NB4 (cell line): ENCODE data around the gene CTDSP2.

Experiments used
- DNase-seq: peaks from one replicate; pipeline ENCODE4 v3.0.0; 2010; ENCODE audit warnings: low read depth
- H3K4me3 ChIP-seq: one replicate; pipeline ENCODE4 v1.5.1; 2011; ENCODE audit warnings: mild to moderate bottlenecking, low read depth, low read length, moderate library complexity
- MYC ChIP-seq: IDR thresholded peaks from 2 replicates; pipeline ENCODE4 v1.6.1; 2011; ENCODE audit warnings: low read depth, low read length
- POLR2A ChIP-seq: IDR thresholded peaks from 2 replicates; pipeline ENCODE4 v1.6.1; 2011; ENCODE audit warnings: mild to moderate bottlenecking; ENCODE audit not compliant: insufficient read length; ENCODE audit errors: extremely low read depth
- TF ChIP-seq, protein P1 (sequence below): IDR thresholded peaks from one replicate; pipeline ENCODE4 v1.5.1; 2012; ENCODE audit warnings: low read depth, low read length
- TF ChIP-seq, protein P2 (sequence below): IDR thresholded peaks from 2 replicates; pipeline ENCODE4 v1.6.1; 2011; ENCODE audit warnings: low read depth, low read length

Gene CTDSP2

DNA sequence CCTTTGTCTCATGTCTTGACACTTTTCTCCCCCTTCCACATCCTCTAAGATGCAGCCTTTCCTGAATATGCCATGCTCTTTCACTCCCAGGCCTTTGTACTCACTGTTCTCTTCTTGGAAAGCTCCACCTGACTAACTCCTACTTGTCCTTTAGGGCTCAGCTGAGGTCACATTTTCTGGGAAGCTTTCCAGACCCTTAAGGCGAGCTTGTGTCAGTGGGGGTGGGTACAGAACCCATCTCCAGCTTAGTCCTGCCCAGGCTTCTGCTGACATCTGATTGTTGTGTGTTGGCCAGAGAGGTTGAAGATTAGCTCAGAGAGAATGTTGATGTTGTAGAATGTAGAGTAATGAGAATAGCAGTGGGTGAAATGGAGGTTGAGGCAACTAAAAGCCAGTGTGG, 66.8 kb downstream of the CTDSP2 start:
- DNase-seq: no peak
- H3K4me3 ChIP-seq: no peak overlapping the region
- TF ChIP-seq POLR2A (no peak), MYC (no peak)
- TF ChIP-seq, protein P1, sequence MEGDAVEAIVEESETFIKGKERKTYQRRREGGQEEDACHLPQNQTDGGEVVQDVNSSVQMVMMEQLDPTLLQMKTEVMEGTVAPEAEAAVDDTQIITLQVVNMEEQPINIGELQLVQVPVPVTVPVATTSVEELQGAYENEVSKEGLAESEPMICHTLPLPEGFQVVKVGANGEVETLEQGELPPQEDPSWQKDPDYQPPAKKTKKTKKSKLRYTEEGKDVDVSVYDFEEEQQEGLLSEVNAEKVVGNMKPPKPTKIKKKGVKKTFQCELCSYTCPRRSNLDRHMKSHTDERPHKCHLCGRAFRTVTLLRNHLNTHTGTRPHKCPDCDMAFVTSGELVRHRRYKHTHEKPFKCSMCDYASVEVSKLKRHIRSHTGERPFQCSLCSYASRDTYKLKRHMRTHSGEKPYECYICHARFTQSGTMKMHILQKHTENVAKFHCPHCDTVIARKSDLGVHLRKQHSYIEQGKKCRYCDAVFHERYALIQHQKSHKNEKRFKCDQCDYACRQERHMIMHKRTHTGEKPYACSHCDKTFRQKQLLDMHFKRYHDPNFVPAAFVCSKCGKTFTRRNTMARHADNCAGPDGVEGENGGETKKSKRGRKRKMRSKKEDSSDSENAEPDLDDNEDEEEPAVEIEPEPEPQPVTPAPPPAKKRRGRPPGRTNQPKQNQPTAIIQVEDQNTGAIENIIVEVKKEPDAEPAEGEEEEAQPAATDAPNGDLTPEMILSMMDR: no peak
- TF ChIP-seq, protein P2, sequence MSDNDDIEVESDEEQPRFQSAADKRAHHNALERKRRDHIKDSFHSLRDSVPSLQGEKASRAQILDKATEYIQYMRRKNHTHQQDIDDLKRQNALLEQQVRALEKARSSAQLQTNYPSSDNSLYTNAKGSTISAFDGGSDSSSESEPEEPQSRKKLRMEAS: no peak

DNA sequence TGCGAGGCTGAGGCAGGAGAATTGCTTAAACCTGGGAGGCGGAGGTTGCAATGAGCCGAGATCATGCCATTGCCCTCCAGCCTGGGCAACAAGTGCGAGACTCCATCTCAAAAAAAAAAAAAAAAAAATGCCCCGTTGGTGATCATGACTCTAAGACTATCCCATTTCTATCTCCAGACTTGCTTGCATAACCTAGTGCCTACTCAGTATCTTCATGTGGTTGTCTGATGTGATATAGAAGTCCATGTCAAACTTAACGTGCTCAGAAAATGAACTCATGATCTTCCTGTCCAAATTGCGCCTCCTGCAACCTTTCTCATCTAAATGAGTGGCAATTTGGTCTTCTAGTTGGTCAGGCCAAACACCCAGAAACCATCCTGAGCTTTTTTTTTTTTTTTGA, 68.6 kb downstream of the CTDSP2 start:
- TF ChIP-seq MYC: no peak
- no peak for TF ChIP-seq POLR2A
- TF ChIP-seq, protein P1: no peak
- TF ChIP-seq, protein P2: no peak

DNA sequence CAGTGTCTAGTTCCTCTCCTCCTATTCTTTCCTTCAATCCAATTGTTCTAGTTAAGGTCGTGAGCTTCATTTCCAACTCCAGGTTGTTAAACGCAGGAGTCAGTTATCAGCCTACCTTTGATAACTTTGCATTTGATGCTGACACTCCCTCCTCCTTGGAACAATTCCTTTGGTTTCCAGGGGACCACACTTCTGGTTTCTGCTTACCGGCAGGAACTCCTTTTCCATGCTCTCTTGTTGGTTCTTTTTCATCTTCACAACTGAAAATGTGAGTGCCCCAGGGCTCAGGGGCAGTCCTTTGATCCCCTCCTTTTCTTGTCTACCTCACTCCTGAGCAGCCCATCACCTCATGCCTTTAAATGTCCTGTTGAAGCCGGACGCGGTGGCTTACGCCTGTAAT, 69.2 kb downstream of the CTDSP2 start:
- TF ChIP-seq, protein P2: no peak
- no peak for TF ChIP-seq MYC
- TF ChIP-seq POLR2A: no peak
- TF ChIP-seq, protein P1: no peak
- no peak overlapping the region for H3K4me3 ChIP-seq
- DNase-seq: no peak

More for the DNA sequence above, 68.6 kb downstream of the CTDSP2 start:
- DNase-seq: no peak
- no peak overlapping the region for H3K4me3 ChIP-seq

DNA sequence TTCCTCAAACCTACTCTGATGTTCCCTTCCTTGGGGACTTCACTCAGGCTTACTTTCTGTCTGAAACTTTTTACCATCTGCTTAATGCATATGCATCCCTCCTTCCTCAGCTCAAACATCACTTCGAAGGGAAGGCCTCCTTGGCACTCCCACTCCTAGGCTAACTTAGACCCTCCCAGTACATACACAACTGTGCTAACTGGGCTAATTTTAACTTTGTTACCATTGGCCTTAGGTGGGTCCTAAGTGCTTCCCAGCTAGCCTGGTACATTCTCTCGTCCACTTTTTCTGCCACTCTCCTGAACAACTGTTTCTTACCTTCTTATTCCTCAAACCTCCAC, 70.3 kb downstream of the CTDSP2 start:
- no peak overlapping the region for H3K4me3 ChIP-seq
- TF ChIP-seq, protein P2: no peak
- TF ChIP-seq POLR2A (no peak), MYC (no peak)
- TF ChIP-seq, protein P1: no peak
- no peak for DNase-seq

DNA sequence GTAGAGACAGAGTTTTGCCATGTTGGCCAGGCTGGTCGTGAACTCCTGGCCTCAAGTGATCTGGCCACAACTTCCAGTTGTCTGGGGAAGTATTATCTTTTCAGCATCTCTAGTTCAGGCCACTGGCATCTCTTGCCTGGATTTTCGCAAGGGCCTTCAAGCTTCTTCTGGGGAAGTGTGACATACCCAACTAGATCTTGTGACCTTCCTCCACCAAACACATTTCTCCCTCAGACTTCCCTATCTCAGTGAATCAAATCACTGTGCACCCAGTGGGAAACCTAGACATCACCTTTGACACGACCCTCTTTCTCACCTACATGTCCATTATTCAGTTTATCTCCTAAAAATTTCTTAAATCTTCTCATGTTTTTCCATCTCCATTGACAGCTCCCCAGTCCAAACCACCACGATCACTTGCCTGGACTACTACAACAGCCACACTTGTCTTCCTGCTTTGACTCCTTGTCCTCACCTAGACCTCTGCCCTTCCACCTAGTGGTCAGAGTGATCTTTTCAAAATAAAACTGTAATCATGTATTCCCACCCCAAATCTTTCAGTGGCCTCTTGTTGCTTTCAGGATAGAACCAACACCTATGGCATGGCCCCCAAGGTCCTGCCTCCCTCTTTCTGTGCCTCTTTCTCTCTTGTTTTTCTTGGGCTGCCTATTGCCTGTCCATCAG, 70.8 kb downstream of the CTDSP2 start:
- TF ChIP-seq POLR2A (no peak), MYC (no peak)
- TF ChIP-seq, protein P1: no peak
- TF ChIP-seq, protein P2: no peak
- DNase-seq: no peak
- H3K4me3 ChIP-seq: no peak overlapping the region
